ENCODE results near the gene AGRN. TPM values are rescaled to one million over a fixed set of nuclear protein-coding genes. Genes with fewer than 3 reads are reported as not detected.
A peak's percentile ranks its signal among the peaks of the same experiment; 100 is the strongest.

The AGRN gene
- total RNA-seq, 1 experiment from 2014 or later, result 175 TPM

GRCh38 chr1:1021920-1022259 lies 2.0 kb downstream of the AGRN start:
- H3K9me3 Mint-ChIP-seq, result no peaks in the 10 kb centered on the region; a peak in 1 of 5 replicates
- no peaks in the 10 kb centered on the region for H3K27me3 ChIP-seq (ENCODE audit: insufficient read depth, low read length)
- H3K4ac ChIP-seq (ENCODE audit: low read depth, low read length), result no peak overlapping the region
- H3K9ac ChIP-seq (ENCODE audit: extremely low read depth, insufficient read length, low read length), result no peak overlapping the region
- H2BK5ac ChIP-seq (ENCODE audit: insufficient read length, low read length), result no peak overlapping the region
- H3K9me3 ChIP-seq (ENCODE audit: control insufficient read depth, low read depth, low read length), result no peaks in the 10 kb centered on the region
- no peak overlapping the region for H3K23ac ChIP-seq (ENCODE audit: insufficient read length, low read depth, low read length)
- no peak overlapping the region for H3K27ac Mint-ChIP-seq
- H3K36me3 Mint-ChIP-seq (ENCODE audit: insufficient read depth in 1 of 3, low read depth in 3 of 3), result peaks cover 3 to 19% (median 14%) of the 10 kb centered on the region in 3 experiments; a peak in 6 of 7 replicates
- no peak overlapping the region for H3K27ac ChIP-seq (ENCODE audit: insufficient read length, low read depth, low read length)
- peaks cover 2% of the 10 kb centered on the region; the same call in 1 of the 2 replicates for H3K79me2 ChIP-seq (ENCODE audit: insufficient read depth, low read length)
- H2BK20ac ChIP-seq (ENCODE audit: low read depth, low read length, poor library complexity, severe bottlenecking), result no peak overlapping the region
- no CpG with 5 or more reads among the region's 10 CpGs for WGBS (ENCODE audit: extremely low coverage, insufficient read length, low lambda C conversion rate)
- no peak overlapping the region for H4K8ac ChIP-seq (replicated peaks; ENCODE audit: insufficient read length, low read depth, low read length)
- H2BK15ac ChIP-seq (ENCODE audit: low read depth, low read length), result no peak overlapping the region
- H3K56ac ChIP-seq (ENCODE audit: insufficient read length, low read depth, low read length), result no peak overlapping the region
- H4K20me1 ChIP-seq (ENCODE audit: control insufficient read depth, insufficient read depth, insufficient read length), result peaks cover 3% of the 10 kb centered on the region
- no peak overlapping the region for H3T11ph ChIP-seq (ENCODE audit: low read length)
- no peak overlapping the region for H4K5ac ChIP-seq (ENCODE audit: insufficient read length, low read depth, low read length)
- peaks cover 4% of the 10 kb centered on the region; the same call in 1 of the 2 replicates for H3K4me1 ChIP-seq (ENCODE audit: insufficient read depth, low read length)
- no peak overlapping the region for H3K14ac ChIP-seq (ENCODE audit: insufficient read depth, low read length)
- peaks cover 25 to 40% of the 10 kb centered on the region in 2 experiments for H3K4me1 Mint-ChIP-seq
- no peak overlapping the region for H2AK5ac ChIP-seq (ENCODE audit: insufficient read length, low read length)
- no peak overlapping the region for H2AFZ ChIP-seq (ENCODE audit: low read length)
- peaks cover 10% of the 10 kb centered on the region for H3K27me3 Mint-ChIP-seq (ENCODE audit: low read depth)
- TF ChIP-seq CTCF (conservative IDR thresholded peaks at IDR 0.05), result no peak
- peak overlapping the region; percentile 29 to 77; a peak in 3 of 5 replicates for H3K4me3 Mint-ChIP-seq
- peak overlapping the region; percentile 58 for H2BK12ac ChIP-seq (ENCODE audit: insufficient read length, low read depth, low read length)
- DNase-seq, result no peak
- peaks cover 4% of the 10 kb centered on the region for H3K79me1 ChIP-seq (ENCODE audit: insufficient read depth, low read depth, low read length, poor library complexity, severe bottlenecking)
- H3K4me2 ChIP-seq (ENCODE audit: insufficient read depth, insufficient read length, low read length), result no peak overlapping the region
- peaks cover 7% of the 10 kb centered on the region for H3K23me2 ChIP-seq (ENCODE audit: insufficient read length, low read depth, low read length, poor library complexity, severe bottlenecking)
- H2BK120ac ChIP-seq (ENCODE audit: low read depth, low read length, poor library complexity, severe bottlenecking), result no peak overlapping the region
- H3K18ac ChIP-seq (ENCODE audit: insufficient read length, low read depth, low read length), result peak overlapping the region; percentile 6
- no peak overlapping the region for H4K91ac ChIP-seq (ENCODE audit: insufficient read length, low read depth, low read length)

All from H9 (cell line).